K562 (cell line): ENCODE measurements around the gene TTYH2. TPM values are rescaled to one million over a fixed set of nuclear protein-coding genes. Genes with fewer than 3 reads are reported as not detected.

Source experiments
- CBX8 ChIP-seq: fragments of 200-600 bp; sonication (generic); IDR thresholded peaks from 2 replicates; pipeline ENCODE4 v1.6.1; 2012; ENCODE audit warnings: borderline replicate concordance, mixed run types, low read depth, mild to moderate bottlenecking, moderate library complexity, mixed read lengths, low read length, control low read depth, inconsistent platforms; ENCODE audit not compliant: poor library complexity, severe bottlenecking; ENCODE audit errors: extremely low read depth
- CHD4 ChIP-seq: fragments of 200-600 bp; sonication (generic); IDR thresholded peaks from 3 replicates; pipeline ENCODE4 v1.6.1; 2012; ENCODE audit warnings: low read depth, mild to moderate bottlenecking, mixed read lengths, low read length, inconsistent platforms; ENCODE audit not compliant: insufficient read depth, insufficient replicate concordance, poor library complexity, severe bottlenecking
- EZH2 ChIP-seq: IDR thresholded peaks from 2 replicates; pipeline ENCODE4 v1.6.1; 2012; ENCODE audit warnings: low read depth, mild to moderate bottlenecking, inconsistent platforms, low read length, borderline replicate concordance
- JUN ChIP-seq, 2 experiments: sonication (generic) in 1 of 2; formaldehyde crosslinking in 1 of 2; IDR thresholded peaks; 2 replicates each; pipeline versions ENCODE4 v1.6.1 to v1.8.0; 2012 to 2022; ENCODE audit warnings: borderline replicate concordance in 2 of 2, mild to moderate bottlenecking in 2 of 2, improper control_type of control experiment in 1 of 2, low read depth in 1 of 2, low read length in 1 of 2, missing genetic modification reagents in 1 of 2
- NR2C1 ChIP-seq, 2 experiments: fragments of 450-650 bp; IDR thresholded peaks; 2 replicates each; pipeline ENCODE4 v1.6.1; 2017; ENCODE audit warnings: mild to moderate bottlenecking in 2 of 2, antibody characterized with exemption in 1 of 2, inconsistent platforms in 1 of 2, missing compliant biosample characterization in 1 of 2, missing genetic modification characterization in 1 of 2
- PHF20 ChIP-seq: fragments of 450-650 bp; IDR thresholded peaks from 2 replicates; pipeline ENCODE4 v1.6.1; 2018; ENCODE audit not compliant: partially characterized antibody
- ZKSCAN8 ChIP-seq: fragments of 200-800 bp; sonication (Bioruptor generic); IDR thresholded peaks from 2 replicates; pipeline ENCODE4 v1.6.1; 2016; ENCODE audit warnings: missing genetic modification characterization, missing compliant biosample characterization
- polyA plus RNA-seq, 8 experiments: library from polyadenylated mRNA; depleted of rRNA in 4 of 8; stranded (reverse) in 5 of 8; unstranded in 3 of 8; fragments of >200 nt; fragmentation: Nextera tagmentation in 2 of 8; fragmentation: Illumina TruSeq in 1 of 8; extraction: Ambion mirVana in 2 of 8; extraction: Trizol in 1 of 8; gene quantifications; 2 replicates each; pipeline versions ENCODE4 v1.2.1 to v1.2.3, GENCODE V29; 2011 to 2014; ENCODE audit warnings: inconsistent platforms in 1 of 8, missing spikeins in 1 of 8
- total RNA-seq, 7 experiments: library from RNA; depleted of rRNA in 6 of 7; stranded (reverse); fragments of >200 nt in 6 of 7; fragmentation: Illumina TruSeq in 2 of 7; extraction: Trizol in 2 of 7; gene quantifications; 2 replicates each; pipeline versions ENCODE4 v1.2.1 to v1.2.3, GENCODE V29; 2011 to 2021; ENCODE audit warnings: low replicate concordance in 1 of 7
- TF ChIP-seq, protein P1 (sequence below), 3 experiments: fragments of 200-800 bp in 1 of 3; fragments of 250-450 bp in 1 of 3; fragments of 450-650 bp in 1 of 3; sonication (Bioruptor Pico) in 1 of 3; sonication (Bioruptor generic) in 1 of 3; formaldehyde crosslinking in 1 of 3; IDR thresholded peaks; 2 replicates each; pipeline versions ENCODE4 v1.6.1 to v1.8.0; 2016 to 2022; ENCODE audit warnings: mild to moderate bottlenecking in 2 of 3, missing genetic modification characterization in 2 of 3, missing compliant biosample characterization in 1 of 3, moderate library complexity in 1 of 3
- TF ChIP-seq, protein P2 (sequence below), 2 experiments: IDR thresholded peaks; 2 replicates each; pipeline ENCODE4 v1.6.1; 2012; ENCODE audit warnings: improper control_type of control experiment in 2 of 2, low read depth in 2 of 2, low read length in 2 of 2, borderline replicate concordance in 1 of 2
- TF ChIP-seq, protein P3 (sequence below): sonication (generic); formaldehyde crosslinking; IDR thresholded peaks from 2 replicates; pipeline ENCODE4 v1.8.0; 2022; ENCODE audit warnings: missing genetic modification reagents, mild to moderate bottlenecking, moderate library complexity, borderline replicate concordance
- TF ChIP-seq, protein P4 (sequence below), 2 experiments: fragments of 150-350 bp in 1 of 2; IDR thresholded peaks; 2 replicates each; pipeline ENCODE4 v1.6.1; 2012 to 2016; ENCODE audit warnings: low read depth in 2 of 2, low read length in 2 of 2, mild to moderate bottlenecking in 1 of 2, moderate library complexity in 1 of 2

Gene TTYH2
- total and polyA plus RNA-seq, 9 of the 15 experiments (the other 6 are each of a cell fraction or from before 2014, with no cell fraction given), result 0.03 to 2.0 (median 0.91) TPM

DNA sequence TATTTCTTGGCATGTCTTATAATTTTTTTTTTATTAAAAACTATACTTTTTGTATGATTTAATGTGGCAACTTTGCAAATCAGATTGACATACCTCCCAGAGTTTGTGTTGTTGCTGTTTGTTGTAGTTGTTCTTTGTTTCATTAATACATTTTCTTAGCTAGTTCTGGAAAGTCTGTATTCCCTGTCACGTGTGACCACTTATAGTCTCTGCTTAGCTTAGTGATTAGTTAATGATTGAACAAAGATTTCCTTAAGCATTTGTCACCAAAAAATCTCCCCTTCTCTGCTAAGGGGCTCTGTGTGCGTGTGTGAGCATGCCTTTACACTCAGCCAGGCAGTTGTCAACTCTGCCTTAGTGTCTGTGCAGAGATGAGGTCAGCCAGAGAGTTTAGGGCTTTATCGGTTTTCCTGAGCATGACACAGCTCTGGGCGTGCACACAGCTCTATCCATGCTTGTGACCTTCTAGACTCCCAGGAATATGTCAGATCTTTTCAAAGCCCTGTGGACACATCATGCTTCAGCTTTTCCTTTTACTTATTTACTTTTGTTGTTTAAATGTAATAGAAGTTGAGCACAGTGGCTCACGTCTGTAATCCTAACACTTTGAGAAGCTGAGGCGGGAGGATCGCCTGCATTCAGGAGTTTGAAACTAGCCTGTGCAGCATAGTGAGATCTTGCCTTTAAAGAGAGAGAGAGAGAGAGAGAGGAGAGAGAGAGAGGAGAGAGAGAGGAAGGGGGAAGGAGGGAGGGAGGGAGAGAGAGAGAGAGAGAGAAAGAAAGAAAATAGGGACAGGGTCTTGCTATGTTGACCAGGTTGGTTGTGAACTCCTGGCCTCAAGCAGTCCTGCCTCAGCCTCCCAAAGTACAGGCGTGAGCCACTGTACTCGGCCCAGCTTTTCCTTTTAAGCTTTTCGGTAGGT lies 82.5 kb downstream of the TTYH2 start (continued):
- TF ChIP-seq, protein P1, sequence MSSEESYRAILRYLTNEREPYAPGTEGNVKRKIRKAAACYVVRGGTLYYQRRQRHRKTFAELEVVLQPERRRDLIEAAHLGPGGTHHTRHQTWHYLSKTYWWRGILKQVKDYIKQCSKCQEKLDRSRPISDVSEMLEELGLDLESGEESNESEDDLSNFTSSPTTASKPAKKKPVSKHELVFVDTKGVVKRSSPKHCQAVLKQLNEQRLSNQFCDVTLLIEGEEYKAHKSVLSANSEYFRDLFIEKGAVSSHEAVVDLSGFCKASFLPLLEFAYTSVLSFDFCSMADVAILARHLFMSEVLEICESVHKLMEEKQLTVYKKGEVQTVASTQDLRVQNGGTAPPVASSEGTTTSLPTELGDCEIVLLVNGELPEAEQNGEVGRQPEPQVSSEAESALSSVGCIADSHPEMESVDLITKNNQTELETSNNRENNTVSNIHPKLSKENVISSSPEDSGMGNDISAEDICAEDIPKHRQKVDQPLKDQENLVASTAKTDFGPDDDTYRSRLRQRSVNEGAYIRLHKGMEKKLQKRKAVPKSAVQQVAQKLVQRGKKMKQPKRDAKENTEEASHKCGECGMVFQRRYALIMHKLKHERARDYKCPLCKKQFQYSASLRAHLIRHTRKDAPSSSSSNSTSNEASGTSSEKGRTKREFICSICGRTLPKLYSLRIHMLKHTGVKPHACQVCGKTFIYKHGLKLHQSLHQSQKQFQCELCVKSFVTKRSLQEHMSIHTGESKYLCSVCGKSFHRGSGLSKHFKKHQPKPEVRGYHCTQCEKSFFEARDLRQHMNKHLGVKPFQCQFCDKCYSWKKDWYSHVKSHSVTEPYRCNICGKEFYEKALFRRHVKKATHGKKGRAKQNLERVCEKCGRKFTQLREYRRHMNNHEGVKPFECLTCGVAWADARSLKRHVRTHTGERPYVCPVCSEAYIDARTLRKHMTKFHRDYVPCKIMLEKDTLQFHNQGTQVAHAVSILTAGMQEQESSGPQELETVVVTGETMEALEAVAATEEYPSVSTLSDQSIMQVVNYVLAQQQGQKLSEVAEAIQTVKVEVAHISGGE (CRISPR knock-in tag; IDR thresholded peaks at IDR 0.05), result peak in 1 of 3 experiments; percentile 2; a peak in 1 of 6 replicates
- TF ChIP-seq, protein P2, sequence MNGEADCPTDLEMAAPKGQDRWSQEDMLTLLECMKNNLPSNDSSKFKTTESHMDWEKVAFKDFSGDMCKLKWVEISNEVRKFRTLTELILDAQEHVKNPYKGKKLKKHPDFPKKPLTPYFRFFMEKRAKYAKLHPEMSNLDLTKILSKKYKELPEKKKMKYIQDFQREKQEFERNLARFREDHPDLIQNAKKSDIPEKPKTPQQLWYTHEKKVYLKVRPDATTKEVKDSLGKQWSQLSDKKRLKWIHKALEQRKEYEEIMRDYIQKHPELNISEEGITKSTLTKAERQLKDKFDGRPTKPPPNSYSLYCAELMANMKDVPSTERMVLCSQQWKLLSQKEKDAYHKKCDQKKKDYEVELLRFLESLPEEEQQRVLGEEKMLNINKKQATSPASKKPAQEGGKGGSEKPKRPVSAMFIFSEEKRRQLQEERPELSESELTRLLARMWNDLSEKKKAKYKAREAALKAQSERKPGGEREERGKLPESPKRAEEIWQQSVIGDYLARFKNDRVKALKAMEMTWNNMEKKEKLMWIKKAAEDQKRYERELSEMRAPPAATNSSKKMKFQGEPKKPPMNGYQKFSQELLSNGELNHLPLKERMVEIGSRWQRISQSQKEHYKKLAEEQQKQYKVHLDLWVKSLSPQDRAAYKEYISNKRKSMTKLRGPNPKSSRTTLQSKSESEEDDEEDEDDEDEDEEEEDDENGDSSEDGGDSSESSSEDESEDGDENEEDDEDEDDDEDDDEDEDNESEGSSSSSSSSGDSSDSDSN (IDR thresholded peaks at IDR 0.05; ENCODE audit: borderline replicate concordance in 1 of 2, low read depth in 2 of 2, low read length in 2 of 2), result 0 out of 4 replicates have a peak, but pooled peaks of 1 of the 2 experiments have one; percentile 45
- TF ChIP-seq PHF20 (no peak), JUN (IDR thresholded peaks at IDR 0.05; ENCODE audit: borderline replicate concordance, low read depth, low read length) (peak; percentile 86; the same call in 1 of the 2 replicates), JUN (CRISPR knock-in tag; IDR thresholded peaks at IDR 0.05; ENCODE audit: borderline replicate concordance) (0 out of 2 replicates have a peak, but pooled peaks have one; percentile 2), CBX8 (no peak), ZKSCAN8 (CRISPR knock-in tag) (no peak), CHD4 (no peak), NR2C1 (IDR thresholded peaks at IDR 0.05) (no peak; the same call in 1 of the 2 replicates), NR2C1 (tag; IDR thresholded peaks at IDR 0.05) (peak; percentile 45; the same call in 1 of the 2 replicates), EZH2 (no peak)
- TF ChIP-seq, protein P3, sequence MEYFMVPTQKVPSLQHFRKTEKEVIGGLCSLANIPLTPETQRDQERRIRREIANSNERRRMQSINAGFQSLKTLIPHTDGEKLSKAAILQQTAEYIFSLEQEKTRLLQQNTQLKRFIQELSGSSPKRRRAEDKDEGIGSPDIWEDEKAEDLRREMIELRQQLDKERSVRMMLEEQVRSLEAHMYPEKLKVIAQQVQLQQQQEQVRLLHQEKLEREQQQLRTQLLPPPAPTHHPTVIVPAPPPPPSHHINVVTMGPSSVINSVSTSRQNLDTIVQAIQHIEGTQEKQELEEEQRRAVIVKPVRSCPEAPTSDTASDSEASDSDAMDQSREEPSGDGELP (CRISPR knock-in tag), result no peak
- TF ChIP-seq, protein P4, sequence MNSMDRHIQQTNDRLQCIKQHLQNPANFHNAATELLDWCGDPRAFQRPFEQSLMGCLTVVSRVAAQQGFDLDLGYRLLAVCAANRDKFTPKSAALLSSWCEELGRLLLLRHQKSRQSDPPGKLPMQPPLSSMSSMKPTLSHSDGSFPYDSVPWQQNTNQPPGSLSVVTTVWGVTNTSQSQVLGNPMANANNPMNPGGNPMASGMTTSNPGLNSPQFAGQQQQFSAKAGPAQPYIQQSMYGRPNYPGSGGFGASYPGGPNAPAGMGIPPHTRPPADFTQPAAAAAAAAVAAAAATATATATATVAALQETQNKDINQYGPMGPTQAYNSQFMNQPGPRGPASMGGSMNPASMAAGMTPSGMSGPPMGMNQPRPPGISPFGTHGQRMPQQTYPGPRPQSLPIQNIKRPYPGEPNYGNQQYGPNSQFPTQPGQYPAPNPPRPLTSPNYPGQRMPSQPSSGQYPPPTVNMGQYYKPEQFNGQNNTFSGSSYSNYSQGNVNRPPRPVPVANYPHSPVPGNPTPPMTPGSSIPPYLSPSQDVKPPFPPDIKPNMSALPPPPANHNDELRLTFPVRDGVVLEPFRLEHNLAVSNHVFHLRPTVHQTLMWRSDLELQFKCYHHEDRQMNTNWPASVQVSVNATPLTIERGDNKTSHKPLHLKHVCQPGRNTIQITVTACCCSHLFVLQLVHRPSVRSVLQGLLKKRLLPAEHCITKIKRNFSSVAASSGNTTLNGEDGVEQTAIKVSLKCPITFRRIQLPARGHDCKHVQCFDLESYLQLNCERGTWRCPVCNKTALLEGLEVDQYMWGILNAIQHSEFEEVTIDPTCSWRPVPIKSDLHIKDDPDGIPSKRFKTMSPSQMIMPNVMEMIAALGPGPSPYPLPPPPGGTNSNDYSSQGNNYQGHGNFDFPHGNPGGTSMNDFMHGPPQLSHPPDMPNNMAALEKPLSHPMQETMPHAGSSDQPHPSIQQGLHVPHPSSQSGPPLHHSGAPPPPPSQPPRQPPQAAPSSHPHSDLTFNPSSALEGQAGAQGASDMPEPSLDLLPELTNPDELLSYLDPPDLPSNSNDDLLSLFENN (IDR thresholded peaks at IDR 0.05; ENCODE audit: low read depth in 2 of 2, low read length in 2 of 2), result no peak
